ENCODE measurements around the gene SCUBE1.

- TF ChIP-seq POLR2A (IDR thresholded peaks at IDR 0.05) (no peak), CTCF (IDR thresholded peaks at IDR 0.05) (no peak)
Observed at GRCh38 chr22:43237280-43237679, 105.9 kb downstream of the SCUBE1 start.
